Measurements from ENCODE around the gene FAP.

FAP gene

GRCh38 chr2:162152147-162152546 is 91.1 kb downstream of the FAP start, which contains the start of gene GCG:
GCG (minus strand) TSS chr2:162152247; CDS start chr2:162149178, 3,069 bp downstream.
- Histone ChIP-seq H3K27ac (no peak within 1 kb of the TSS), H3K4me3 (no peak within 1 kb of the TSS)
- no peak for TF ChIP-seq CTCF (IDR thresholded peaks at IDR 0.05)
- no peak for DNase-seq (ENCODE audit: low spot score)

GRCh38 chr2:162149940-162150339 is 93.3 kb downstream of the FAP start:
- no peak for TF ChIP-seq CTCF (IDR thresholded peaks at IDR 0.05)
- H3K27ac ChIP-seq: no peak overlapping the region
- DNase-seq (ENCODE audit: low spot score): no peak
- no peak overlapping the region for H3K4me3 ChIP-seq

- Histone ChIP-seq H3K27ac (no peak overlapping the region), H3K4me3 (no peak overlapping the region)
- no peak for DNase-seq (ENCODE audit: low spot score)
- no peak for TF ChIP-seq CTCF (IDR thresholded peaks at IDR 0.05)
These were observed 93.8 kb downstream of the FAP start for GRCh38 chr2:162149466-162149865.

- no peak for DNase-seq (ENCODE audit: low spot score)
- TF ChIP-seq CTCF (IDR thresholded peaks at IDR 0.05): no peak
- Histone ChIP-seq H3K27ac (no peak overlapping the region), H3K4me3 (no peak overlapping the region)
These were observed 94.3 kb downstream of the FAP start for GRCh38 chr2:162148956-162149355.

GRCh38 chr2:162143969-162144368 is 99.3 kb downstream of the FAP start:
- no peak overlapping the region for H3K27ac ChIP-seq
- DNase-seq (ENCODE audit: low spot score): no peak
- TF ChIP-seq CTCF (IDR thresholded peaks at IDR 0.05): no peak
- no peak overlapping the region for H3K4me3 ChIP-seq

- TF ChIP-seq CTCF (IDR thresholded peaks at IDR 0.05): no peak
- no peak overlapping the region for H3K4me3 ChIP-seq
- no peak for DNase-seq (ENCODE audit: low spot score)
- H3K27ac ChIP-seq: no peak overlapping the region
These were observed 104.9 kb downstream of the FAP start for GRCh38 chr2:162138310-162138709.

- DNase-seq (ENCODE audit: low spot score): no peak
- Histone ChIP-seq H3K4me3 (no peak overlapping the region), H3K27ac (no peak overlapping the region)
- no peak for TF ChIP-seq CTCF (IDR thresholded peaks at IDR 0.05)
These were observed 115.8 kb downstream of the FAP start for GRCh38 chr2:162127422-162127821.

Measured in coronary artery (tissue), 2 donors.